ENCODE measurements around the gene DCP1A. TPM values are rescaled to one million over a fixed set of nuclear protein-coding genes. Genes with fewer than 3 reads are reported as not detected.

Gene DCP1A
- total and polyA plus RNA-seq, 8 donors = 18.7 to 37.3 (median 32.9) TPM

DNA sequence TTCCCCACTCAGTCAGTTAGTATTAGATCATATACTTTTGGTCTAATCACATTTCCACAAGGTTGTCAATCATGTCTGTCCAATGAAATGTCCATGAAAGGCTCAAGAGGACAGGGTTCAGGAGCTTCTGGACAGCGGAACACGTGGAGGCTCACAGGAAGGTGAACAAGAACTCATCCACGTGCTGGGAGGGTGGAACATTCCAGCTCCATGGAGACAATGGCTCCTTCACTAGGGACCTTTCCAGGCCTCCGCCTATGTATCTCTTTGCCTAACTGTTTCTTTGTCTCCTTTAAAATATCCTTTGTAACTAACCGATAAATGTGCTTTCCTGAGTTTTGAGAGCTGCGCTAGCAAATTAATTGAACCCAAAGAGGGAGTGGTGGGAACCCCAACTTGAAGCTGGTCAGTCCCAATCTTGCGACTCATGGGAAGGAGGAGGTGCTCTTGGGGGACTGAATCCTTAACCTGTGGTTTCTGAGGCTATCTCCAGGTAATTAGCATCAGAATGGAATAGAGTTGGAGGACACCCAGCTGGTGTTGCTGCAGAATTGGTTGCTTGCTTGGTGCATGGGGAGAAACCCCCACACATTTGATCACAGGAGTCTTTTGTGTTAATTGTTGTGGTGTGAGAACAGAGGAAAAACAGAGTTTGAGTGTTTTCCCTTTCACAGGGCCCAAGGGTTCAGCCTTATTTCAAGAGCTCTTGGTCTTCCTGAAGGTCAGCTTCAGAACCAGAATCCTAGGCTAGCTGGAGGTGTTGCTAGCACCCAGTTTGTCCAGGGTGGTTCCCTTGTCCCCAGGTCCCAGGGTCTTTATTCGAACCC, 88.5 kb downstream of the DCP1A start:
- no peak overlapping the region for H3K4me3 ChIP-seq
- ATAC-seq (no peak), DNase-seq (no peak)
- H3K9me3 ChIP-seq = no peaks in the 10 kb centered on the region
- no peaks in the 10 kb centered on the region for H3K36me3 ChIP-seq
- intact Hi-C loops (cut with DNase I) = no loop called here
- no peaks in the 10 kb centered on the region for H3K27me3 ChIP-seq
- H3K4me1 ChIP-seq = peaks cover 8 to 36% of the 10 kb centered on the region in 2 donors
- no peak overlapping the region for H3K27ac ChIP-seq
- TF ChIP-seq, protein P1, sequence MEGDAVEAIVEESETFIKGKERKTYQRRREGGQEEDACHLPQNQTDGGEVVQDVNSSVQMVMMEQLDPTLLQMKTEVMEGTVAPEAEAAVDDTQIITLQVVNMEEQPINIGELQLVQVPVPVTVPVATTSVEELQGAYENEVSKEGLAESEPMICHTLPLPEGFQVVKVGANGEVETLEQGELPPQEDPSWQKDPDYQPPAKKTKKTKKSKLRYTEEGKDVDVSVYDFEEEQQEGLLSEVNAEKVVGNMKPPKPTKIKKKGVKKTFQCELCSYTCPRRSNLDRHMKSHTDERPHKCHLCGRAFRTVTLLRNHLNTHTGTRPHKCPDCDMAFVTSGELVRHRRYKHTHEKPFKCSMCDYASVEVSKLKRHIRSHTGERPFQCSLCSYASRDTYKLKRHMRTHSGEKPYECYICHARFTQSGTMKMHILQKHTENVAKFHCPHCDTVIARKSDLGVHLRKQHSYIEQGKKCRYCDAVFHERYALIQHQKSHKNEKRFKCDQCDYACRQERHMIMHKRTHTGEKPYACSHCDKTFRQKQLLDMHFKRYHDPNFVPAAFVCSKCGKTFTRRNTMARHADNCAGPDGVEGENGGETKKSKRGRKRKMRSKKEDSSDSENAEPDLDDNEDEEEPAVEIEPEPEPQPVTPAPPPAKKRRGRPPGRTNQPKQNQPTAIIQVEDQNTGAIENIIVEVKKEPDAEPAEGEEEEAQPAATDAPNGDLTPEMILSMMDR (IDR thresholded peaks at IDR 0.05) = no peak

DNA sequence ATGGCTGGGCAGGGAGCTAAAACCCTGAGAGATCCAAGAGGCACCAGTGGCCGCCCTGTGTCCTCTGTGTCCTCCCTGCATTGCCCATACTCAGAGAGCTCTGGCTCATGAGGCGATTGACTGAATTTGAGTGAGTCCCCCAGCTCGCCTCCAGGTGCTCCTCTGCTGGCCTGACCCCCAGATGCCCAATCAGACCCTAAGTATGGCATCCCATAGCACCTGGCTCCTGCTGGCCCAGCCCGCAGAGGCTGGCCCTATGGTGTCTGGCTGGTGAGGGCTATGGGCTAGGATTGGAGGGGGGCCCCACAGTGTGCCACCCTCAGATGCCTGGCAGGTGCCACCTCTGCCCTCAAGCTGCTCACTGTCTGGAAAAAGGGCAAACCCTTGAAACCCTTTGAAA, 89.9 kb downstream of the DCP1A start:
- H3K27ac ChIP-seq = no peak overlapping the region
- no peaks in the 10 kb centered on the region for H3K27me3 ChIP-seq
- H3K36me3 ChIP-seq = no peaks in the 10 kb centered on the region
- intact Hi-C loops (cut with DNase I) = no loop called here
- H3K4me3 ChIP-seq = no peak overlapping the region
- TF ChIP-seq, protein P1 (IDR thresholded peaks at IDR 0.05) = no peak
- H3K9me3 ChIP-seq = no peaks in the 10 kb centered on the region
- ATAC-seq (no peak), DNase-seq (peak in 1 of 4 donors; percentile 61)
- peaks cover 15 to 46% of the 10 kb centered on the region in 2 donors for H3K4me1 ChIP-seq

DNA sequence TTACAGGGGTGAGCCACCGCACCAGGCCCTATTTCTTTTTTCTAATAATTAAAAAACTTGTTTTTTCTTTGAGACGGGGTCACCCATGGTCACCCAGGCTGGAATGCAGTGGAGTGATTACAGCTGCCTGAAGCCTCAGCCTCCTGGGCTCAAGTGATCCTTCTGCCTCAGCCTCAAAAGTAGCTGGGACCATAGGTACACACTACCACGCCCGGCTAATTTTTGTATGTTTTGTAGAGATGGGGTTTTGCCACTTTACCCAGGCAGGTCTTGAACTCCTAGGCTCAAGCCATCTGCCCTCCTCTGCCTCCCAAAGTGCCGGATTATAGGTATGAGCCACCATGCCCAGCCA, 90.7 kb downstream of the DCP1A start:
- Histone ChIP-seq H3K4me1 (peaks cover 22 to 46% of the 10 kb centered on the region in 2 donors), H3K27me3 (no peaks in the 10 kb centered on the region), H3K4me3 (no peak overlapping the region), H3K9me3 (no peaks in the 10 kb centered on the region), H3K36me3 (no peaks in the 10 kb centered on the region), H3K27ac (no peak overlapping the region)
- TF ChIP-seq, protein P1 (IDR thresholded peaks at IDR 0.05) = no peak
- ATAC-seq = no peak
- intact Hi-C loops (cut with DNase I) = no loop called here
- no peak for DNase-seq

DNA sequence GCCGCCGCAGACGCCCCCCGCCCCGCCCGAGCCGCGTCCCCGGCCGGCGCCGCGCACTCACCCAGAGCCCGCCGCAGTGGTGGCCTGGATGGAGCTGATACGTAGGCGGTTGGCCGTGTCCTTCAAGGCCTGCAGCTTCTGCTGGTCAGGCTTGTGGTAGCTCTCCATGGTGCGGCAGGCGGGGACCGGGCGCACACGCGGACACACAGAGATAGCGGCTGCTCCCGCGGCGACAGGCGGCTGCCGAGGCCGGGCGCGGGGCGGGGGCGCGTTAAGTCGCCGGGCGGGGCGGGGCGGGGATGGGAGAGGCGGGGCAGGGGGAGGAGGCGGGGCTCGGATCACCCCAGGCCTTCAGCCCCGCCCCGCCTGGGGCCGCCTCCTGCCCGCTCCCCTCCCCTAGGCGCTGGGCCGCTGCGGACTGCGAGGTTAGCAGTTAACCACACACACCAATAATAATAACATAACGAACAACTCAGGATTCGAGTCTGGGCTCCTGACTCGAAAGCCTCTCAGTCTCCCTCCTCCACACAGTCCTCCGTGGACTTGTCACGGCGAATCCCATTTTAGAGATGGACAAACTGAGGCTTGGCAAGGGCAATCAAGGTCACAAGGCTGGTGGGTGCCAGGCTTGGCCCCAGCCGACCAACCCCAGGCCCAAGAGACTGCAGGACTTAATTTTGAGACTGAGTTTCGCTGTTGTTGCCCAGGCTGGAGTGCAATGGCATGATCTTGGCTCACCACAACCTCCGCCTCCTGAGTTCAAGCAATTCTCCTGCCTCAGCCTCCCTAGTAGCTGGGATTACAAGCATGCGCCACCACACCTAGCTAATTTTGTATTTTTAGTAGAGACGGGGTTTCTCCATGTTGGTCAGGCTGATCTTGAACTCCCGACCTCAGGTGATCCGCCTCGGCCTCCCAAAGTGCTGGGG, 91.3 kb downstream of the DCP1A start, which contains the start of gene TKT:
Gene TKT, minus strand, starts transcription at position 248 of the 929 bp plus-strand sequence. Its CDS starts 80 bp downstream, at position 168.
- Histone ChIP-seq H3K4me1 (peaks cover 29 to 46% of the 10 kb centered on the region in 2 donors), H3K9me3 (no peaks in the 10 kb centered on the region), H3K27ac (peak within 1 kb of the TSS; percentile 88 to 96), H3K27me3 (no peaks in the 10 kb centered on the region), H3K36me3 (no peaks in the 10 kb centered on the region), H3K4me3 (peak within 1 kb of the TSS; percentile 94 to 99)
- peak; percentile 80 for ATAC-seq
- peak; percentile 76 to 99 (median 90) for DNase-seq
- intact Hi-C loops (cut with DNase I) = no loop called here
- TF ChIP-seq, protein P1 (IDR thresholded peaks at IDR 0.05) = no peak

DNA sequence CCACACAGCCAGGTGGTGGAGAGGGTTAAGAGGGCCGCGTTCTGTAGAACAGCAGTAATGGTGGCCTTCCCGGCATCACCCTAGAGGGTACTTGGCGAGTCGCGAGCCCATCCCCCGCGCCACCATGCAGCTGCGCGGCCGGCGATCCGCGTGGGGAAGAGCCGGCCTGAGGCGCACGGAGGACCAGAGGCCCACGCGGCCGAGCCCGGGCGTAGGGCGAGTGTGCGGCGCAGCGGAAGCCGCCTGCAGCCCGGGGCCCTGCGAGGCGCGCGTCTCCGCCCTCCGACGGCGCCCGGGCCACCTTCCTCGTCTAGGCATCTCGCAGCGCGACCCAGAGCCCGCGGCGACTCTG, 91.9 kb downstream of the DCP1A start:
- intact Hi-C loops (cut with DNase I) = no loop called here
- ATAC-seq (peak; percentile 7), DNase-seq (peak in 2 of 4 donors; percentile 31 to 91)
- Histone ChIP-seq H3K27me3 (no peaks in the 10 kb centered on the region), H3K27ac (peak overlapping the region; percentile 88 to 96), H3K9me3 (no peaks in the 10 kb centered on the region), H3K36me3 (no peaks in the 10 kb centered on the region), H3K4me1 (peaks cover 35 to 52% of the 10 kb centered on the region in 2 donors), H3K4me3 (peak overlapping the region; percentile 94 to 99)
- TF ChIP-seq, protein P1 (IDR thresholded peaks at IDR 0.05) = no peak

All from left lung (tissue), 10 donors.